ENCODE results near the gene ZNF365.
"Not testable (repeated sequence)": the region's sequence is repeated elsewhere in the genome, so short reads cannot be mapped to it uniquely, and the experiment has no call there.

Gene ZNF365

GRCh38 chr10:62395892-62396291 is 21.7 kb downstream of the ZNF365 start:
- TF ChIP-seq, protein P1, sequence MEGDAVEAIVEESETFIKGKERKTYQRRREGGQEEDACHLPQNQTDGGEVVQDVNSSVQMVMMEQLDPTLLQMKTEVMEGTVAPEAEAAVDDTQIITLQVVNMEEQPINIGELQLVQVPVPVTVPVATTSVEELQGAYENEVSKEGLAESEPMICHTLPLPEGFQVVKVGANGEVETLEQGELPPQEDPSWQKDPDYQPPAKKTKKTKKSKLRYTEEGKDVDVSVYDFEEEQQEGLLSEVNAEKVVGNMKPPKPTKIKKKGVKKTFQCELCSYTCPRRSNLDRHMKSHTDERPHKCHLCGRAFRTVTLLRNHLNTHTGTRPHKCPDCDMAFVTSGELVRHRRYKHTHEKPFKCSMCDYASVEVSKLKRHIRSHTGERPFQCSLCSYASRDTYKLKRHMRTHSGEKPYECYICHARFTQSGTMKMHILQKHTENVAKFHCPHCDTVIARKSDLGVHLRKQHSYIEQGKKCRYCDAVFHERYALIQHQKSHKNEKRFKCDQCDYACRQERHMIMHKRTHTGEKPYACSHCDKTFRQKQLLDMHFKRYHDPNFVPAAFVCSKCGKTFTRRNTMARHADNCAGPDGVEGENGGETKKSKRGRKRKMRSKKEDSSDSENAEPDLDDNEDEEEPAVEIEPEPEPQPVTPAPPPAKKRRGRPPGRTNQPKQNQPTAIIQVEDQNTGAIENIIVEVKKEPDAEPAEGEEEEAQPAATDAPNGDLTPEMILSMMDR (IDR thresholded peaks at IDR 0.05; ENCODE audit: low read depth, low read length): no peak
- DNase-seq (ENCODE audit: extremely low read depth, low read depth): no peak

GRCh38 chr10:62396864-62397263 is 22.7 kb downstream of the ZNF365 start:
- no peak for DNase-seq (ENCODE audit: extremely low read depth, low read depth)
- TF ChIP-seq, protein P1 (IDR thresholded peaks at IDR 0.05; ENCODE audit: low read depth, low read length): no peak

DNA sequence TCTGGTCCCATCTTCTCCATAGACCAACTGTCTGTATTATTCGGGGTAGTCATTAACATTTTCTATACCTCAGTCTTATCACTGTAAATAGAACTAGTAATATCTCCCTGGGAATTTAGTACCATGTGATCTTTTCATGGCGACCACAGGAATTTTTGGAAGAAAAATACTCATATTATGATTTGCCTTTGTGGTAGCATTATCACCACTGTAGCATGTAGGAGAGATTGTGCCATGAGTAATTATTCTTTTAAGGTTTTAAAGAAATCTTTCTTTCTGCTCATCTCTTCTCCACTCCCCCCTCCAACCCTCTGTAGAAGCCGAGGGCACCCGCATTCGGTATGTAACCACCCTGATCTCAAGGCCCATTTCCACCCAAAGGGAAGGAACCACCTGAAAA is 25.0 kb downstream of the ZNF365 start:
- no peak for DNase-seq (ENCODE audit: extremely low read depth, low read depth)
- TF ChIP-seq, protein P1 (IDR thresholded peaks at IDR 0.05; ENCODE audit: low read depth, low read length): no peak

GRCh38 chr10:62402508-62402907 is 28.3 kb downstream of the ZNF365 start:
- DNase-seq (ENCODE audit: extremely low read depth, low read depth): no peak
- TF ChIP-seq, protein P1 (IDR thresholded peaks at IDR 0.05; ENCODE audit: low read depth, low read length): no peak

DNA sequence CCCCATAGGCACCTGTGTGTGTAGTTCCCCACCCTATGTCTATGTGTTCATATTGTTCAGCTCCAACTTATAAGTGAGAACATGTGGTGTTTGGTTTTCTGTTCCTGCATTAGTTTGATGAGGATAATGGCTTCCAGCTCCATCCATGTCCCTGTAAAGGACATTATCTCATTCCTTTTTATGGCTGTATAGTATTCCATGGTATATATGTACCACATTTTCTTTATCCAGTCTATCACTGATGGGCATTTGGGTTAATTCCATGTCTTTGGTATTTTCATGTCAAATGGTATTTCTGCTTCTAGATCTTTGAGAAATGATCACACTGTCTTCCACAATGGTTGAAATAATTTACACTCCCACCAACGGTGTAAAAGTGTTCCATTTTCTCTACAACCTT is 36.4 kb downstream of the ZNF365 start:
- DNase-seq (ENCODE audit: extremely low read depth, low read depth): not testable (repeated sequence)

GRCh38 chr10:62410934-62411333 is 36.8 kb downstream of the ZNF365 start:
- not testable (repeated sequence) for DNase-seq (ENCODE audit: extremely low read depth, low read depth)

- no peak for DNase-seq (ENCODE audit: extremely low read depth, low read depth)
- TF ChIP-seq, protein P1 (IDR thresholded peaks at IDR 0.05; ENCODE audit: low read depth, low read length): no peak
Observed at GRCh38 chr10:62413048-62413447, 38.9 kb downstream of the ZNF365 start.

DNA sequence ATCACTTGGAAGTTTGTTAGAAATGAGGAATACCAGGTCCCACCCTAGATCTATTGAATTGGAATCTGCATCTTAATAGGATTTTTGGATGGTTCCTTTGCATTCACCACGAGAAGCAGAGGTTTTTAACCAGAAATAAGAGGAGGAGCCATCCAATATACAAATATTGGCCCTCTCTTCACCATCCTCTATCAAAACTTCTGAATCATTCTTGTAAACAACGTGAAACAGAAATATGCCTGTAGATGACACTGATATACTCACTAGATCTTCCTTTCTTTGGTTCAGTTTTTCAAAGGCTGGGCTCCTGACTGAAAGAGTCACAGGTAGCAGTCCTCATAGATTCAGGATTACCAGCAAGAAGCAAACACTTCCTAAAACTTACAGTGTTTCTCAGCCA is 39.5 kb downstream of the ZNF365 start:
- TF ChIP-seq, protein P1 (IDR thresholded peaks at IDR 0.05; ENCODE audit: low read depth, low read length): no peak
- no peak for DNase-seq (ENCODE audit: extremely low read depth, low read depth)

GRCh38 chr10:62414359-62414758 is 40.2 kb downstream of the ZNF365 start:
- TF ChIP-seq, protein P1 (IDR thresholded peaks at IDR 0.05; ENCODE audit: low read depth, low read length): no peak

More at GRCh38 chr10:62414359-62414758, 40.2 kb downstream of the ZNF365 start:
- no peak for DNase-seq (ENCODE audit: extremely low read depth, low read depth)

Measured in AG09319 (cell line).